Right lung (tissue), 5 donors: ENCODE measurements around the gene NFATC1. TPM values are rescaled to one million over a fixed set of nuclear protein-coding genes. Genes with fewer than 3 reads are reported as not detected.

Source experiments
- DNase-seq, 2 donors: peaks; one replicate each; pipeline ENCODE4 v3.0.0-alpha.2; 2013
- polyA plus RNA-seq, 5 donors: library from polyadenylated mRNA; unstranded; fragments of 120-200 nt; gene quantifications; one replicate each; pipeline versions ENCODE4 v1.2.1 to v1.2.3, GENCODE V29; 2013; ENCODE audit warnings: inconsistent platforms in 1 of 5, low replicate concordance in 1 of 5; ENCODE audit not compliant: insufficient read length in 5 of 5, insufficient read depth in 1 of 5

NFATC1 gene
- polyA plus RNA-seq, 5 donors = 5.6 to 8.0 (median 6.9) TPM

- no peak for DNase-seq
These were observed 59.5 kb downstream of the NFATC1 start for GRCh38 chr18:79455261-79455660.

- no peak for DNase-seq
These were observed 60.6 kb downstream of the NFATC1 start for GRCh38 chr18:79456105-79456980.

- DNase-seq = no peak
These were observed 61.5 kb downstream of the NFATC1 start for GRCh38 chr18:79457239-79457638.

- DNase-seq = no peak
These were observed 61.9 kb downstream of the NFATC1 start for GRCh38 chr18:79457652-79458051.

- no peak for DNase-seq
These were observed 62.6 kb downstream of the NFATC1 start for GRCh38 chr18:79458131-79458838.

- no peak for DNase-seq
These were observed 63.4 kb downstream of the NFATC1 start for GRCh38 chr18:79458917-79459803.

- no peak for DNase-seq
These were observed 64.3 kb downstream of the NFATC1 start for GRCh38 chr18:79459946-79460480.

- DNase-seq = no peak
These were observed 65.0 kb downstream of the NFATC1 start for GRCh38 chr18:79460481-79461300.

GRCh38 chr18:79461627-79462026 is 65.9 kb downstream of the NFATC1 start:
- no peak for DNase-seq

GRCh38 chr18:79463424-79463960 is 67.8 kb downstream of the NFATC1 start:
- no peak for DNase-seq

- no peak for DNase-seq
These were observed 69.8 kb downstream of the NFATC1 start for GRCh38 chr18:79465392-79465991.

GRCh38 chr18:79466591-79466990 is 70.9 kb downstream of the NFATC1 start:
- DNase-seq = no peak

- DNase-seq = no peak
These were observed 71.4 kb downstream of the NFATC1 start for GRCh38 chr18:79467126-79467525.

- DNase-seq = peak; percentile 68 to 72
These were observed 72.5 kb downstream of the NFATC1 start for GRCh38 chr18:79468119-79468789.

- no peak for DNase-seq
These were observed 73.6 kb downstream of the NFATC1 start for GRCh38 chr18:79469309-79469708.

GRCh38 chr18:79469751-79470505 is 74.2 kb downstream of the NFATC1 start:
- DNase-seq = no peak

GRCh38 chr18:79470547-79470946 is 74.8 kb downstream of the NFATC1 start:
- no peak for DNase-seq

GRCh38 chr18:79471046-79471445 is 75.3 kb downstream of the NFATC1 start:
- no peak for DNase-seq

- no peak for DNase-seq
These were observed 75.9 kb downstream of the NFATC1 start for GRCh38 chr18:79471597-79471996.
